Gastroesophageal sphincter (tissue), 4 donors: ENCODE measurements around the gene TRPM6. TPM values are rescaled to one million over a fixed set of nuclear protein-coding genes. Genes with fewer than 3 reads are reported as not detected.

ENCODE experiments used
- ATAC-seq: fragments of 150-250 bp; one replicate; pipeline ENCODE4 v1.9.1; 2016; ENCODE audit warnings: mild to moderate bottlenecking, moderate library complexity
- H3K27ac ChIP-seq, 4 donors: fragments of 200-600 bp; sonication (generic) in 3 of 4; 1 replicate in 3 of 4; 2 replicates in 1 of 4; pipeline ENCODE4 v1.5.1; 2016 to 2019
- H3K27me3 ChIP-seq: fragments of 200-600 bp; sonication (generic); one replicate; pipeline ENCODE4 v1.5.1; 2019
- H3K36me3 ChIP-seq, 2 donors: fragments of 200-600 bp; sonication (generic); one replicate each; pipeline ENCODE4 v1.5.1; 2019; ENCODE audit warnings: control low read depth in 1 of 2
- H3K4me1 ChIP-seq, 3 donors: fragments of 200-600 bp; sonication (generic); 1 replicate in 2 of 3; 2 replicates in 1 of 3; pipeline ENCODE4 v1.5.1; 2016 to 2019; ENCODE audit warnings: control low read depth in 2 of 3
- H3K4me3 ChIP-seq, 2 donors: fragments of 200-600 bp; sonication (generic); one replicate each; pipeline ENCODE4 v1.5.1; 2019; ENCODE audit warnings: mild to moderate bottlenecking in 1 of 2, moderate library complexity in 1 of 2
- H3K9me3 ChIP-seq, 3 donors: fragments of 200-600 bp; sonication (generic); one replicate each; pipeline ENCODE4 v1.5.1; 2017 to 2019; ENCODE audit warnings: control low read depth in 2 of 3
- EP300 ChIP-seq: sonication (generic); formaldehyde crosslinking; IDR thresholded peaks from one replicate; pipeline ENCODE4 v1.6.1; 2017; ENCODE audit warnings: antibody characterized with exemption, mild to moderate bottlenecking
- POLR2A ChIP-seq, 2 donors: fragments of 450-650 bp; IDR thresholded peaks; one replicate each; pipeline ENCODE4 v1.6.1; 2017; ENCODE audit warnings: antibody characterized with exemption in 2 of 2, mild to moderate bottlenecking in 2 of 2, moderate library complexity in 1 of 2
- POLR2AphosphoS5 ChIP-seq: sonication (generic); formaldehyde crosslinking; IDR thresholded peaks from one replicate; pipeline ENCODE4 v1.6.1; 2017; ENCODE audit warnings: antibody characterized with exemption
- WGBS, 2 donors: methylation state at CpG; one replicate each; pipeline ENCODE4 v1.1.5; 2018; ENCODE audit warnings: low coverage in 1 of 2; 5-methylcytosine and 5-hydroxymethylcytosine counted together
- total RNA-seq, 4 donors: library from RNA; depleted of rRNA; stranded (reverse); fragments of >200 nt; gene quantifications; one replicate each; pipeline ENCODE4 v1.1.0, GENCODE V29; 2016
- TF ChIP-seq, protein P1 (sequence below), 4 experiments: fragments of 200-600 bp in 2 of 4; fragments of 450-650 bp in 2 of 4; sonication (generic) in 1 of 4; IDR thresholded peaks; one replicate each; pipeline ENCODE4 v1.5.1; 2017 to 2019; ENCODE audit warnings: antibody characterized with exemption in 4 of 4, mild to moderate bottlenecking in 2 of 4, moderate library complexity in 2 of 4

TRPM6 gene
- total RNA-seq, 4 donors from 2014 or later = 0.27 to 1.1 (median 0.79) TPM

DNA sequence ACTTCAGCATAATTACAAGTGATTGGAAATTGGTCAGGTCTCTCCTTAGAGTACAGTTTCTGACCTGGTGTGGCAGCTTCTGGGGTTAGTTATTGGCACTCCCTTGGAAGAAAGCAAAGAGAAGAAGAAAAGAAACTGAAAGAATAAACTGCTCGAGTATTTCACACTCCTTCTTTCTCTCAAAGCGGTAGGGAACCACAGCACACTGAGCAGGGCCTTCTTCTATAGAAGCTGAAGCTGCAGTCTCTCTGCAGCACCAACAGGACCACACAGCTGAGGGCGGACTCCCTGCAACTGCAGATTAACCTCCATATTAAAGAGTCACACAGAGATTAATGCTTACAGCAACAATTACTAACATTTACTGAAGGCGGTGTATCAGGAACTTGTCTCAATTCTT is 152.0 kb downstream of the TRPM6 start:
- Histone ChIP-seq H3K27me3 (no peaks in the 10 kb centered on the region), H3K36me3 (no peaks in the 10 kb centered on the region), H3K4me1 (no peaks in the 10 kb centered on the region), H3K4me3 (no peak overlapping the region), H3K27ac (no peak overlapping the region), H3K9me3 (no peaks in the 10 kb centered on the region)
- 67 to 69% methylated on average over 2 to 4 of the region's 4 CpGs for WGBS, 2 donors
- TF ChIP-seq POLR2AphosphoS5 (no peak), EP300 (no peak), POLR2A (IDR thresholded peaks at IDR 0.05) (no peak)
- TF ChIP-seq, protein P1, sequence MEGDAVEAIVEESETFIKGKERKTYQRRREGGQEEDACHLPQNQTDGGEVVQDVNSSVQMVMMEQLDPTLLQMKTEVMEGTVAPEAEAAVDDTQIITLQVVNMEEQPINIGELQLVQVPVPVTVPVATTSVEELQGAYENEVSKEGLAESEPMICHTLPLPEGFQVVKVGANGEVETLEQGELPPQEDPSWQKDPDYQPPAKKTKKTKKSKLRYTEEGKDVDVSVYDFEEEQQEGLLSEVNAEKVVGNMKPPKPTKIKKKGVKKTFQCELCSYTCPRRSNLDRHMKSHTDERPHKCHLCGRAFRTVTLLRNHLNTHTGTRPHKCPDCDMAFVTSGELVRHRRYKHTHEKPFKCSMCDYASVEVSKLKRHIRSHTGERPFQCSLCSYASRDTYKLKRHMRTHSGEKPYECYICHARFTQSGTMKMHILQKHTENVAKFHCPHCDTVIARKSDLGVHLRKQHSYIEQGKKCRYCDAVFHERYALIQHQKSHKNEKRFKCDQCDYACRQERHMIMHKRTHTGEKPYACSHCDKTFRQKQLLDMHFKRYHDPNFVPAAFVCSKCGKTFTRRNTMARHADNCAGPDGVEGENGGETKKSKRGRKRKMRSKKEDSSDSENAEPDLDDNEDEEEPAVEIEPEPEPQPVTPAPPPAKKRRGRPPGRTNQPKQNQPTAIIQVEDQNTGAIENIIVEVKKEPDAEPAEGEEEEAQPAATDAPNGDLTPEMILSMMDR (IDR thresholded peaks at IDR 0.05) = no peak
- no peak for ATAC-seq

DNA sequence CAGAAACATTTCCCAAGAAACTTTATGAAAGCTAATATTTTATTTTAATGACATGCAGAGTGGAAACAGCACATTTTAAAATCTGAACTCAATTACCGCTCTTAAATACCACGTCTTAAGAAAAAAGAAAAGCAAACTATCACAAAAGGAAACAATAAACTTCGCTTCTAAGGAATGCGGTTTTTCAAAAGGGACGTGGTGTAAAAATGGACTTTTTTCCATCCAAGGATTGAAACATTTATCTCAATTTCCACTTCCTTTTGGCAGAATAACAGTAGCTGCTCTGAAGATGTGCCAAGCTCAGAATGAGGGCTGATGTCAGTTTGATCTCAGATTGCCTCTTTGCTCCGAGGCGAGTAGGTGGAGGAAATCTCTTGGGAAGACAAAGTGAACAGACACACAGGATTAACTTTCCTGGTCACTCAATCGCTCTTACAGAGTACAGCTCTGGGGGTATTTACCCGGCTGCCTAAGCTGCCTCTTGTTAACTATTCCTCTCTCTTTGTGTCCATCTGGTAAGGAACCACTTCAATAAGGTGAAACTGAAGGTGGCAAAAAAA is 158.5 kb downstream of the TRPM6 start:
- ATAC-seq = no peak
- Histone ChIP-seq H3K27me3 (no peaks in the 10 kb centered on the region), H3K4me1 (no peaks in the 10 kb centered on the region), H3K9me3 (no peaks in the 10 kb centered on the region), H3K4me3 (no peak overlapping the region), H3K36me3 (no peaks in the 10 kb centered on the region), H3K27ac (no peak overlapping the region)
- no peak for TF ChIP-seq EP300
- 27% methylated on average over 7 to 9 of the region's 9 CpGs for WGBS, 2 donors

DNA sequence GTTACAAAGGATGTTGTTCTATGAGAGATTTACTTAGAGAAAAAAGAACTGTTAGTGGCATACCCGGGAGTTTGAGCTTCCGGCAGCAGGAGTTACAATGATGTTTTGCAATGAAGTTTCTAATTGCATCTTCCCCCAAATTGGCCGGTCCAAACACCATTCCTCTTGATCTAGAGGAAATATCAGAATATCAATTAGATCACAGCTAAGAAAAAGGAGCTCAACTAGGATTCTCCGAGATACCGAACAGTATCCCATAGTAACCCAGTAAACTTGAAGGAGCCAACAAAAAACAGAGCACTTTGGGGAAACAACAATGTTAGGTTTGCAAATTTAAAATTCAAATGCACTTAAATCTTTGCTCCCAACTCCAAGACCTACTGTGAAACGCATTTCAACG is 159.5 kb downstream of the TRPM6 start:
- Histone ChIP-seq H3K4me3 (no peak overlapping the region), H3K4me1 (no peaks in the 10 kb centered on the region), H3K36me3 (no peaks in the 10 kb centered on the region), H3K9me3 (no peaks in the 10 kb centered on the region), H3K27ac (no peak overlapping the region), H3K27me3 (no peaks in the 10 kb centered on the region)
- 63 to 73% methylated on average over 7 of the region's 7 CpGs for WGBS, 2 donors
- TF ChIP-seq POLR2A (IDR thresholded peaks at IDR 0.05) (no peak), POLR2AphosphoS5 (no peak), EP300 (no peak)
- TF ChIP-seq, protein P1 (IDR thresholded peaks at IDR 0.05) = no peak
- ATAC-seq = no peak

DNA sequence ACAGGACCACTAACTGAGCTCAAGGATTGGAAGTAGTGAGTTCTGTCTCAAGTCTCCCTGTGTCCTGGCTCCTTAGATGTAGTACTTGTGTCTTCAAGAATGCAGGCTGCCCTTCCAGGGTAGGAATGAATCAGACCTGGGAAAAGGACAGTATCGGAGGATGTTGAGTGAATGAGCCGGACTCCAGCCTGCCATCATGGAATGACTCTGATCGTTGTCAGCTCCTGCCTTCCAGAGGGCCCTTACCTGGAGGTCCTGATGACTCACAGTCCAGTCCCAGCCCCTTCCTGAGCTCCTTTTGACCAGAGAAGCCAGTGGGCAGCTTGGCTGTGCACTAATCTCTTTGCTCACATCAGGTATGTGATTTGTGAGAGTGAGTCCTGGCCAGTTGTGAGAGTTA is 161.1 kb downstream of the TRPM6 start:
- Histone ChIP-seq H3K4me1 (no peaks in the 10 kb centered on the region), H3K27ac (no peak overlapping the region), H3K27me3 (no peaks in the 10 kb centered on the region), H3K4me3 (no peak overlapping the region), H3K36me3 (no peaks in the 10 kb centered on the region), H3K9me3 (no peaks in the 10 kb centered on the region)
- no peak for ATAC-seq
- 77 to 100% methylated on average over 2 to 3 of the region's 3 CpGs for WGBS, 2 donors
- TF ChIP-seq POLR2AphosphoS5 (no peak), EP300 (no peak), POLR2A (IDR thresholded peaks at IDR 0.05) (no peak)
- TF ChIP-seq, protein P1 (IDR thresholded peaks at IDR 0.05) = no peak

DNA sequence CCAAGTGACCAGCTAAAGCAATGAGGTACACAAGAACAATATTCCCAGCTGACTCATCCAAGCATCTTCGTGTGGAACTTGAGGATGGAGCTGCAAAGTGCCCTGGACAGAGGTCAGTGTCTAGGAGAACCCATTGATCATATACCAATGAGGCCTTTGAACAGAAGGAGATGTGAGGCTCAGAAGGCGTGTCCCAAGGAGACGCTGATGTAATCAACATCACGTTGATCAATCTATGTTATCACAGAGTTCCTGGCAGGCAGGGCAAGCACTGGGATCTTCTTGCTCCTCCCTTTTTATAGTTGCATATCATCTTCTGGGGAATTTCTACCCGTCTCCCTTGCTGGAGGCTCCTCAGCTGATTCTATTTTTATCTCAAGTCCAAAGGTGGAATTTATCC is 163.4 kb downstream of the TRPM6 start:
- no peaks in the 10 kb centered on the region for H3K27me3 ChIP-seq

More for the DNA sequence above, 163.4 kb downstream of the TRPM6 start:
- Histone ChIP-seq H3K27ac (no peak overlapping the region), H3K36me3 (no peaks in the 10 kb centered on the region), H3K9me3 (no peaks in the 10 kb centered on the region), H3K4me3 (no peak overlapping the region), H3K4me1 (no peaks in the 10 kb centered on the region)
- no peak for ATAC-seq
- 63 to 68% methylated on average over 5 of the region's 5 CpGs for whole genome bisulfite sequencing, 2 donors
- TF ChIP-seq EP300 (no peak), POLR2A (IDR thresholded peaks at IDR 0.05) (no peak), POLR2AphosphoS5 (no peak)
- TF ChIP-seq, protein P1 (IDR thresholded peaks at IDR 0.05) = no peak
